ENCODE data around the gene MRPS17. TPM values are rescaled to one million over a fixed set of nuclear protein-coding genes. Genes with fewer than 3 reads are reported as not detected.

Gene MRPS17
- total and polyA plus RNA-seq, 9 of the 15 experiments (the other 6 are each of a cell fraction or from before 2014, with no cell fraction given): 25.9 to 99.3 (median 43.9) TPM

GRCh38 chr7:56003749-56004148 is 52.1 kb downstream of the MRPS17 start:
- TF ChIP-seq FOXK1 (CRISPR knock-in tag; IDR thresholded peaks at IDR 0.05; ENCODE audit: borderline replicate concordance): no peak
- TF ChIP-seq ZNF551 (CRISPR knock-in tag; IDR thresholded peaks at IDR 0.05): no peak
- TF ChIP-seq, protein P1, sequence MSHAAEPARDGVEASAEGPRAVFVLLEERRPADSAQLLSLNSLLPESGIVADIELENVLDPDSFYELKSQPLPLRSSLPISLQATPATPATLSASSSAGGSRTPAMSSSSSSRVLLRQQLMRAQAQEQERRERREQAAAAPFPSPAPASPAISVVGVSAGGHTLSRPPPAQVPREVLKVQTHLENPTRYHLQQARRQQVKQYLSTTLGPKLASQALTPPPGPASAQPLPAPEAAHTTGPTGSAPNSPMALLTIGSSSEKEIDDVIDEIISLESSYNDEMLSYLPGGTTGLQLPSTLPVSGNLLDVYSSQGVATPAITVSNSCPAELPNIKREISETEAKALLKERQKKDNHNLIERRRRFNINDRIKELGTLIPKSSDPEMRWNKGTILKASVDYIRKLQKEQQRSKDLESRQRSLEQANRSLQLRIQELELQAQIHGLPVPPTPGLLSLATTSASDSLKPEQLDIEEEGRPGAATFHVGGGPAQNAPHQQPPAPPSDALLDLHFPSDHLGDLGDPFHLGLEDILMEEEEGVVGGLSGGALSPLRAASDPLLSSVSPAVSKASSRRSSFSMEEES (CRISPR knock-in tag; IDR thresholded peaks at IDR 0.05): no peak
- TF ChIP-seq YBX1 (IDR thresholded peaks at IDR 0.05): no peak
- TF ChIP-seq CBX2 (IDR thresholded peaks at IDR 0.05; ENCODE audit: insufficient read depth, low read length, poor library complexity, severe bottlenecking): no peak
- no peak for TF ChIP-seq ZNF778 (CRISPR knock-in tag; IDR thresholded peaks at IDR 0.05)
- no peak for TF ChIP-seq ZMIZ1 (IDR thresholded peaks at IDR 0.05; ENCODE audit: low read depth in 2 of 2, low read length in 2 of 2)
- no peak for TF ChIP-seq MTF1 (CRISPR knock-in tag; IDR thresholded peaks at IDR 0.05; ENCODE audit: borderline replicate concordance)
- no peak for TF ChIP-seq ZNF212 (CRISPR knock-in tag; IDR thresholded peaks at IDR 0.05)
- no peak for TF ChIP-seq ZBTB1 (CRISPR knock-in tag; IDR thresholded peaks at IDR 0.05; ENCODE audit: borderline replicate concordance, low read depth)
- TF ChIP-seq NRF1 (conservative IDR thresholded peaks at IDR 0.05 in 1 of 2, IDR thresholded peaks at IDR 0.05 in 1 of 2): no peak
- no peak for TF ChIP-seq ESRRB (CRISPR knock-in tag; IDR thresholded peaks at IDR 0.05; ENCODE audit: borderline replicate concordance)
- no peak for TF ChIP-seq YY1 (IDR thresholded peaks at IDR 0.05; ENCODE audit: borderline replicate concordance in 1 of 3, control insufficient read depth in 1 of 3, extremely low read depth in 1 of 3, insufficient read depth in 3 of 3, insufficient read length in 1 of 3, insufficient replicate concordance in 2 of 3, low read depth in 1 of 3, low read length in 2 of 3)
- TF ChIP-seq NR2C2 (CRISPR knock-in tag; IDR thresholded peaks at IDR 0.05): no peak
- TF ChIP-seq NR2C2 (tag; IDR thresholded peaks at IDR 0.05): no peak
- TF ChIP-seq SMAD4 (CRISPR knock-in tag; conservative IDR thresholded peaks at IDR 0.05): no peak
- no peak for TF ChIP-seq POLR3A (IDR thresholded peaks at IDR 0.05; ENCODE audit: borderline replicate concordance, extremely low read depth, insufficient read depth, insufficient read length)

More at GRCh38 chr7:56003749-56004148, 52.1 kb downstream of the MRPS17 start:
- DNase-seq (ENCODE audit: extremely low read depth in 1 of 4, low spot score in 3 of 4): peak in 1 of 4 experiments; percentile 7
- H4K20me1 ChIP-seq (replicated peaks; ENCODE audit: control insufficient read depth, insufficient read depth, low read length): no peaks in the 10 kb centered on the region
- WGBS (ENCODE audit: insufficient coverage, low coverage, missing lambda C conversion rate): 50% methylated on average over 3 of the region's 4 CpGs
- no peak for ATAC-seq
- ChIA-PET CTCF (ENCODE audit: low intra/inter-chr PET ratio) (interaction anchor here (1.9 kb wide), 1 partner anchor 71 kb away, joined by 6 read pairs; no protein-coding TSS in a partner anchor), POLR2A (no interaction called here)
- H3K27ac ChIP-seq (ENCODE audit: extremely low read depth, low read depth, low read length): no peak overlapping the region
- no peak overlapping the region for H3K4me3 ChIP-seq
- H3K4me1 ChIP-seq (replicated peaks in 1 of 2; ENCODE audit: control insufficient read depth in 2 of 2, insufficient read depth in 2 of 2, low read length in 2 of 2): no peaks in the 10 kb centered on the region; a peak in 1 of 5 replicates
- FAIRE-seq: no peak
- H3K4me2 ChIP-seq (ENCODE audit: insufficient read depth, low read length): no peak overlapping the region
- no peaks in the 10 kb centered on the region for H3K9me1 ChIP-seq (ENCODE audit: control insufficient read depth, insufficient read depth, low read length)
- no peaks in the 10 kb centered on the region for H3K9me3 ChIP-seq (replicated peaks; ENCODE audit: control insufficient read depth, insufficient read depth, low read depth, low read length)
- no TSS peak for BruUV-seq (replicated peaks)
- no peaks in the 10 kb centered on the region for H3K27me3 ChIP-seq (ENCODE audit: control insufficient read depth in 2 of 2, insufficient read depth in 2 of 2, low read length in 2 of 2)
- H3K79me2 ChIP-seq (ENCODE audit: control insufficient read depth, insufficient read depth, low read length): no peaks in the 10 kb centered on the region
- no peak overlapping the region for H3K9ac ChIP-seq (ENCODE audit: insufficient read depth in 1 of 2, low read depth in 2 of 2, low read length in 2 of 2)
- in situ Hi-C loops (cut with MboI): loop anchor here (5.0 kb wide), 1 partner anchor 69 kb away; no protein-coding TSS in a partner anchor
- H2AFZ ChIP-seq (ENCODE audit: low read depth, low read length): 0 out of 2 replicates have a peak overlapping the region, but pooled peaks have one; percentile 13
- intact Hi-C loops (cut with micrococcal nuclease): loop anchor here (1.0 kb wide), 1 partner anchor 71 kb away; no protein-coding TSS in a partner anchor
- peaks cover 8% of the 10 kb centered on the region; the same call in 2 of the 3 replicates for H3K36me3 ChIP-seq (ENCODE audit: control insufficient read depth, insufficient read depth, low read length)
